Measurements from ENCODE around the gene CPNE8. TPM values are rescaled to one million over a fixed set of nuclear protein-coding genes. Genes with fewer than 3 reads are reported as not detected.

CPNE8 gene
- total RNA-seq, 1 donor: 36.8 TPM

GRCh38 chr12:38610808-38611350, 294.5 kb downstream of the CPNE8 start:
- DNase-seq (ENCODE audit: low read depth): no peak
- no peak overlapping the region for H3K4me3 ChIP-seq (ENCODE audit: low read depth, low read length)
- TF ChIP-seq CTCF (IDR thresholded peaks at IDR 0.05; ENCODE audit: insufficient read depth, low read length): no peak

GRCh38 chr12:38607295-38607694, 298.1 kb downstream of the CPNE8 start:
- no peak for TF ChIP-seq CTCF (IDR thresholded peaks at IDR 0.05; ENCODE audit: insufficient read depth, low read length)
- no peak for DNase-seq (ENCODE audit: low read depth)
- no peak overlapping the region for H3K4me3 ChIP-seq (ENCODE audit: low read depth, low read length)

Data from fibroblast of the aortic adventitia (primary cell).